ENCODE measurements around the gene RHEBL1. TPM values are rescaled to one million over a fixed set of nuclear protein-coding genes. Genes with fewer than 3 reads are reported as not detected.
A peak's percentile ranks its signal among the peaks of the same experiment; 100 is the strongest.

RHEBL1 gene
- total and polyA plus RNA-seq, 2 of the 8 experiments (the other 6 are each of a cell fraction or from before 2014, with no cell fraction given): 7.5 to 9.4 TPM

GRCh38 chr12:49110464-49111155, 40.8 kb upstream of the RHEBL1 start, which contains the start of gene LMBR1L (continued):
- TF ChIP-seq RAD21 (IDR thresholded peaks at IDR 0.05 in 1 of 2, conservative IDR thresholded peaks at IDR 0.05 in 1 of 2; ENCODE audit: low read depth in 2 of 2, low read length in 2 of 2): peak in 1 of 2 experiments; percentile 5; a peak in 1 of 4 replicates
- TF ChIP-seq TAF7 (optimal IDR thresholded peaks at IDR 0.05; ENCODE audit: borderline replicate concordance, low read depth, low read length): no peak
- no peak for TF ChIP-seq ASH2L (IDR thresholded peaks at IDR 0.05; ENCODE audit: low read length)
- TF ChIP-seq SP1 (IDR thresholded peaks at IDR 0.05; ENCODE audit: low read depth, low read length): peak; percentile 96
- no peak for TF ChIP-seq EZH2 (IDR thresholded peaks at IDR 0.05; ENCODE audit: low read depth, low read length, severe bottlenecking)
- no peak for TF ChIP-seq TEAD4 (IDR thresholded peaks at IDR 0.05; ENCODE audit: low read depth, low read length)
- no peak for TF ChIP-seq ATF3 (IDR thresholded peaks at IDR 0.05; ENCODE audit: insufficient read depth, low read depth, low read length)
- peak; percentile 75 for TF ChIP-seq SP2 (IDR thresholded peaks at IDR 0.05; ENCODE audit: low read length)
- no peak for TF ChIP-seq CHD1 (IDR thresholded peaks at IDR 0.05; ENCODE audit: low read depth, low read length)
- no peak for TF ChIP-seq CBX8 (IDR thresholded peaks at IDR 0.05; ENCODE audit: borderline replicate concordance, low read depth, low read length)
- TF ChIP-seq FOSL1 (IDR thresholded peaks at IDR 0.05; ENCODE audit: insufficient read depth, low read depth, low read length): no peak
- peak; percentile 45 for TF ChIP-seq SAP30 (IDR thresholded peaks at IDR 0.05; ENCODE audit: insufficient read depth, insufficient replicate concordance, low read length)
- TF ChIP-seq MAFK (IDR thresholded peaks at IDR 0.05; ENCODE audit: low read depth, low read length): no peak
- no peak for TF ChIP-seq CEBPB (IDR thresholded peaks at IDR 0.05; ENCODE audit: low read depth, low read length)
- TF ChIP-seq SP4 (IDR thresholded peaks at IDR 0.05; ENCODE audit: low read length): peak; percentile 63; the same call in 1 of the 2 replicates
- no peak for TF ChIP-seq ATF2 (IDR thresholded peaks at IDR 0.05; ENCODE audit: low read length)
- no peak for TF ChIP-seq POLR2AphosphoS5 (IDR thresholded peaks at IDR 0.05; ENCODE audit: low read depth, low read length)
- peak; percentile 63; the same call in 1 of the 2 replicates for TF ChIP-seq TAF1 (IDR thresholded peaks at IDR 0.05; ENCODE audit: low read depth, low read length)
- no peak for TF ChIP-seq EGR1 (IDR thresholded peaks at IDR 0.05; ENCODE audit: borderline replicate concordance, low read depth, low read length)
- TF ChIP-seq CREB1 (IDR thresholded peaks at IDR 0.05): peak; percentile 88
- peak; percentile 79 for TF ChIP-seq YY1 (IDR thresholded peaks at IDR 0.05; ENCODE audit: low read depth, low read length)
- TF ChIP-seq MAX (IDR thresholded peaks at IDR 0.05): no peak; the same call in 1 of the 2 replicates
- TF ChIP-seq BRCA1 (IDR thresholded peaks at IDR 0.05; ENCODE audit: low read depth, low read length): no peak

All from H1 (cell line).